Measurements from ENCODE around the gene PPM1H. TPM values are rescaled to one million over a fixed set of nuclear protein-coding genes. Genes with fewer than 3 reads are reported as not detected.

The PPM1H gene
- total RNA-seq, 1 experiment from 2014 or later: 37.1 TPM

GRCh38 chr12:62602255-62603060, 332.5 kb downstream of the PPM1H start:
- Mint-ChIP-seq H3K4me3 (peak overlapping the region; percentile 87), H3K4me1 (peaks cover 54% of the 10 kb centered on the region), H3K27ac (peak overlapping the region; percentile 99), H3K27me3 (ENCODE audit: low read depth) (no peaks in the 10 kb centered on the region), H3K36me3 (no peaks in the 10 kb centered on the region), H3K9me3 (no peaks in the 10 kb centered on the region)
- peak; percentile 90 for DNase-seq (ENCODE audit: low spot score)
- ChIA-PET POLR2A (interaction anchor here (0.6 to 1.9 kb wide), 10 partner anchors 13 to 1382 kb away, joined by 3 to 11 read pairs (median 4); partner anchors contain the start of gene PPM1H), CTCF (interaction anchor here (0.7 to 2.0 kb wide), 12 partner anchors 21 to 466 kb away, joined by 3 to 13 read pairs (median 4); no protein-coding TSS in a partner anchor)
- peak; percentile 65 for ATAC-seq
- peak; percentile 67; the same call in 1 of the 2 replicates for TF ChIP-seq E2F4 (CRISPR knock-in tag; IDR thresholded peaks at IDR 0.05; ENCODE audit: borderline replicate concordance, low read depth)
- no peak for TF ChIP-seq JUN (CRISPR knock-in tag; IDR thresholded peaks at IDR 0.05)
- TF ChIP-seq CREB1 (CRISPR knock-in tag; IDR thresholded peaks at IDR 0.05): peak; percentile 60
- peak; percentile 93; the same call in 1 of the 2 replicates for TF ChIP-seq AFF4 (CRISPR knock-in tag; IDR thresholded peaks at IDR 0.05; ENCODE audit: borderline replicate concordance)
- TF ChIP-seq PREB (CRISPR knock-in tag; IDR thresholded peaks at IDR 0.05; ENCODE audit: borderline replicate concordance): no peak; the same call in 1 of the 2 replicates
- TF ChIP-seq ZNF232 (CRISPR knock-in tag; IDR thresholded peaks at IDR 0.05): peak; percentile 95
- TF ChIP-seq GTF2I (CRISPR knock-in tag; conservative IDR thresholded peaks at IDR 0.05): peak; percentile 56; the same call in 1 of the 2 replicates
- TF ChIP-seq ZNF671 (CRISPR knock-in tag; IDR thresholded peaks at IDR 0.05): peak; percentile 69; the same call in 1 of the 2 replicates
- 0 out of 2 replicates have a peak, but pooled peaks have one; percentile 58 for TF ChIP-seq SMAD4 (CRISPR knock-in tag; IDR thresholded peaks at IDR 0.05)
- no peak for TF ChIP-seq CTCF (IDR thresholded peaks at IDR 0.05)
- TF ChIP-seq ZBTB21 (CRISPR knock-in tag; IDR thresholded peaks at IDR 0.05; ENCODE audit: borderline replicate concordance): peak; percentile 86
- peak; percentile 47; the same call in 1 of the 2 replicates for TF ChIP-seq CREM (CRISPR knock-in tag; IDR thresholded peaks at IDR 0.05)
- peak; percentile 64; the same call in 1 of the 2 replicates for TF ChIP-seq ZNF416 (CRISPR knock-in tag; IDR thresholded peaks at IDR 0.05)
- TF ChIP-seq EMX1 (CRISPR knock-in tag; IDR thresholded peaks at IDR 0.05): 0 out of 2 replicates have a peak, but pooled peaks have one; percentile 72
- TF ChIP-seq USF1 (CRISPR knock-in tag; IDR thresholded peaks at IDR 0.05): peak; percentile 97
- TF ChIP-seq FOXK1 (CRISPR knock-in tag; IDR thresholded peaks at IDR 0.05): peak; percentile 68
- peak; percentile 2; the same call in 1 of the 2 replicates for TF ChIP-seq FOXP4 (CRISPR knock-in tag; IDR thresholded peaks at IDR 0.05)
- peak; percentile 90 for TF ChIP-seq ZBTB43 (CRISPR knock-in tag; IDR thresholded peaks at IDR 0.05)
- TF ChIP-seq ZNF317 (CRISPR knock-in tag; IDR thresholded peaks at IDR 0.05; ENCODE audit: borderline replicate concordance, low read depth): no peak
- peak; percentile 81 for TF ChIP-seq TEAD4 (CRISPR knock-in tag; IDR thresholded peaks at IDR 0.05)
- no peak for TF ChIP-seq NFATC4 (CRISPR knock-in tag; IDR thresholded peaks at IDR 0.05)
- TF ChIP-seq GRHL2 (CRISPR knock-in tag; IDR thresholded peaks at IDR 0.05; ENCODE audit: insufficient replicate concordance, severe bottlenecking): no peak
- TF ChIP-seq NFE2L1 (CRISPR knock-in tag; IDR thresholded peaks at IDR 0.05): peak; percentile 81; the same call in 1 of the 2 replicates
- TF ChIP-seq TEAD1 (CRISPR knock-in tag; IDR thresholded peaks at IDR 0.05): peak; percentile 70; the same call in 1 of the 2 replicates

Measured in WTC11 (cell line).